C4-2B (cell line): ENCODE results near the gene OR2V1.
A peak's percentile ranks its signal among the peaks of the same experiment; 100 is the strongest.

Experiments used
- ZFX ChIP-seq: fragments of 450-650 bp; IDR thresholded peaks from 2 replicates; pipeline ENCODE4 v1.6.1; 2017
- TF ChIP-seq, protein P1 (sequence below): fragments of 450-650 bp; conservative IDR thresholded peaks from 2 replicates; pipeline ENCODE4 v1.5.1; 2017; ENCODE audit warnings: mild to moderate bottlenecking

DNA sequence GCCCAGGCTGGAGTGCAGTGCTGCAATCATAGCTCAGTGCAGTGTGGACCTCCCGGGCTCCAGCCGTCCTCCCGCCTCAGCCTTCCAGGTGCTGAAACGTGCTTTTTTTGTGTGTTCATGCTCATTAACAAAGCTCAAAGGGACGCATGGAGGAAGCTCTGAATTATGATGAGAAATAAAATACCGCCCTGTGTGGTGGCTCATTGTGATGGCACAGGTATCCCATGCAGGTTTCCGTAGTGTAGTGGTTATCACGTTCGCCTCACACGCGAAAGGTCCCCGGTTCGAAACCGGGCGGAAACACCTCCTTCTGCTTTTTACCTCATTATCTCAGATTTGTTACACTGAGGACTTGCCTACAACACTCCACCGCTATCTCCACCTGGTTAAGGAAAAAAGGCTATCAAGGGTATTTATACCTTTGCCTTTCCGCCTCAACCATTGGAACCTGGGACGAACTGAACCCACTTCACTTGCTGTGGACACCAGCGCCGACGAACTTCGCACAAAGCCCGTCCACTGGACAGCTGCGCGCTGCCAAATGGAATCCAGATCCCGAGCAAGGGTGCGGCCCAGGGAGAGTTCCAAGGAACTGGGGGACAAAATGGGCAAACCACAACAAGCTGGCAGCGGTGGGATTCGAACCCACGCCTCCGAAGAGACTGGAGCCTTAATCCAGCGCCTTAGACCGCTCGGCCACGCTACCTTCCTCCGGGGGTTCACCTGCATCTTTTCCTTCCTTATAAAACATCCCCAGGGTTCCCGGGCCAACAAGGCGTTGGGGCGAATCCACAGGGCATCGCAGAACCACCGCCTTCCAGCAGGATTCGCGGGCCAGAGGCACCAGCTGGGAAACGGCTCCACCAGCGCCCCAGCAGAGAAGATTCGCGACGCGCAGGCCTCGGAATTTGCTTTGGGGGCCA lies 42.7 kb upstream of the OR2V1 start:
- TF ChIP-seq, protein P1, sequence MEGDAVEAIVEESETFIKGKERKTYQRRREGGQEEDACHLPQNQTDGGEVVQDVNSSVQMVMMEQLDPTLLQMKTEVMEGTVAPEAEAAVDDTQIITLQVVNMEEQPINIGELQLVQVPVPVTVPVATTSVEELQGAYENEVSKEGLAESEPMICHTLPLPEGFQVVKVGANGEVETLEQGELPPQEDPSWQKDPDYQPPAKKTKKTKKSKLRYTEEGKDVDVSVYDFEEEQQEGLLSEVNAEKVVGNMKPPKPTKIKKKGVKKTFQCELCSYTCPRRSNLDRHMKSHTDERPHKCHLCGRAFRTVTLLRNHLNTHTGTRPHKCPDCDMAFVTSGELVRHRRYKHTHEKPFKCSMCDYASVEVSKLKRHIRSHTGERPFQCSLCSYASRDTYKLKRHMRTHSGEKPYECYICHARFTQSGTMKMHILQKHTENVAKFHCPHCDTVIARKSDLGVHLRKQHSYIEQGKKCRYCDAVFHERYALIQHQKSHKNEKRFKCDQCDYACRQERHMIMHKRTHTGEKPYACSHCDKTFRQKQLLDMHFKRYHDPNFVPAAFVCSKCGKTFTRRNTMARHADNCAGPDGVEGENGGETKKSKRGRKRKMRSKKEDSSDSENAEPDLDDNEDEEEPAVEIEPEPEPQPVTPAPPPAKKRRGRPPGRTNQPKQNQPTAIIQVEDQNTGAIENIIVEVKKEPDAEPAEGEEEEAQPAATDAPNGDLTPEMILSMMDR, result peak; percentile 20; the same call in 1 of the 2 replicates
- TF ChIP-seq ZFX, result no peak
